ENCODE results near the gene TP53TG3E.
"Not testable (repeated sequence)": the region's sequence is repeated elsewhere in the genome, so short reads cannot be mapped to it uniquely, and the experiment has no call there.

The TP53TG3E gene, protein sequence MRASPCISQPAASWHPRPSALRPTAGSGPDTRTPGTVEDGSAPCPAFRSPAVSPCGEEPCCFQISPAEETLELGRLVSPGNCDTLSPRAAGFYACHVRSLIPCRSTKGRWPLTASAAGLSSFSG

DNA sequence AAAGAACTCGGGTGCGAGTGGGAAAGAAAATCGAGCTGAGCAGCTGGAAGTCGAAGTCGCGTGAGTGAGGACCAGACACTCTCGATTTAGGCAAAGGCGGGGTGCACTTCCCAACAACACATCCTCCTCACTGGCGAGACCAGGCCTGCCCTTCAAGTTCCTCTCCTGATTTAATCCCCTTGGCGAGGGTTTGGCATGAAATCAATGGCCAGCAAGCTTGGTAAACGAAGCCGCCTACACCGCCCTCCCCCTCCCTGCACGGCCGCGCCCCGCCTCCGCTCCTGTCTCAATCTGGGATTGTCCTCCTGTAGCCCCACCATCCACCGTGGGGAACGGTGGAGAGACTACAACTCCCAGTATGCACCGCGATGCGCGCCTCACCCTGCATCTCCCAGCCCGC, at the start of gene TP53TG3E:
TP53TG3E (plus strand) TSS at position 301 of the 400 bp plus-strand sequence; CDS start at position 369, 68 bp downstream.
- not testable (repeated sequence) for DNase-seq

DNA sequence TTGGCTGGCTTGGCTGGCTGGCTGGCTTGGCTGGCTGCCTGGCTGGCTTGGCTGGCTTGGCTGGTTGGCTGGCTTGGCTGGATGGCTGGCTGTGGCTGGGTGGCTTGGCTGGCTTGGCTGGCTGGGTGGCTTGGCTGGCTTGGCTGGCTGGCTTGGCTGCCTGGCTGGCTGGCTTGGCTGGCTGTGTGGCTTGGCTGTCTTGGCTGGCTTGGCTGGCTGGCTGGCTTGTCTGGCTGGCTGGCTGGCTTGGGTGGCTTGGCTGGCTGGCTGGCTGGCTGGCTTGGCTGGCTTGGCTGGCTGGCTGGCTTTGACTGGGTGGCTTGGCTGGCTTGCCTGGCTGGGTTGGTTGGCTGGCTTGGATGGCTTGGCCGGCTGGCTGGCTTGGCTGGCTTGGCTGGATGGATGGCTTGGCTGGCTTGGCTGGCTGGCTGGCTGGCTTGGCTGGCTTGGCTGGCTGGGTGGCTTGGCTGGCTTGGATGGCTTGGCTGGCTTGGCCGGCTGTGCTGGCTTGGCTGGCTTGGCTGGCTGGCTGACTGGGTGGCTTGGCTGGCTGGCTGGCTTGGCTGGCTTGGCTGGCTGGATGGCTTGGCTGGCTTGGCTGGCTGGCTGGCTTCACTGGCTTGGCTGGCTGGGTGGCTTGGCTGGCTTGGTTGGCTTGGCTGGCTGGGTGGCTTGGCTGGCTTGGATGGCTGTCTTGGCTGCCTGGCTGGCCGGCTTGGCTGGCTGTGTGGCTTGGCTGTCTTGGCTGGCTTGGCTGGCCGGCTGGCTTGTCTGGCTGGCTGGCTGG, 32.3 kb downstream of the TP53TG3E start:
- DNase-seq: not testable (repeated sequence)

DNA sequence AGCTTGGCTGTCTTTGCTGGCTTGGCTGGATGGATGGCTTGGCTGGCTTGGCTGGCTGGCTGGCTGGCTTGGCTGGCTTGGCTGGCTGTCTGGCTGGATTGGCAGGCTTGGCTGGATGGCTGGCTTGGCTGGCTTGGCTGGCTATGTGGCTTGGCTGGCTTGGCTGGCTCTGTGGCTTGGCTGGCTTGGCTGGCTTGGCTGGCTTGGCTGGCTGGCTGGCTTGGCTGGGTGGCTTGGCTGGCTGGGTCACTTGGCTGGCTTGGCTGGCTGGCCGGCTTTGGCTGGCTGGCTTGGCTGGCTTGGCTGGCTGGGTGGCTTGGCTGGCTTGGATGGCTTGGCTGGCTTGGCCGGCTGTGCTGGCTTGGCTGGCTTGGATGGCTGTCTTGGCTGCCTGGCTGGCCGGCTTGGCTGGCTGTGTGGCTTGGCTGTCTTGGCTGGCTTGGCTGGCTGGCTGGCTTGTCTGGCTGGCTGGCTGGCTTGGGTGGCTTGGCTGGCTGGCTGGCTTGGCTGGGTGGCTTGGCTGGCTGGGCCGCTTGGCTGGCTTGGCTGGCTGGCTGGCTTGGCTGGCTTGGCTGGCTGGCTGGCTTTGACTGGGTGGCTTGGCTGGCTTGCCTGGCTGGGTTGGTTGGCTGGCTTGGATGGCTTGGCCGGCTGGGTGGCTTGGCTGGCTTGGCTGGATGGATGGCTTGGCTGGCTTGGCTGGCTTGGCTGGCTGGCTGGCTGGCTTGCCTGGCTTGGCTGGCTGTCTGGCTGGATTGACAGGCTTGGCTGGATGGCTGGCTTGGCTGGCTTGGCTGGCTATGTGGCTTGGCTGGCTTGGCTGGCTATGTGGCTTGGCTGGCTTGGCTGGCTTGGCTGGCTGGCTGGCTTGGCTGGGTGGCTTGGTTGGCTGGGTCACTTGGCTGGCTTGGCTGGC, 33.8 kb downstream of the TP53TG3E start:
- not testable (repeated sequence) for DNase-seq

DNA sequence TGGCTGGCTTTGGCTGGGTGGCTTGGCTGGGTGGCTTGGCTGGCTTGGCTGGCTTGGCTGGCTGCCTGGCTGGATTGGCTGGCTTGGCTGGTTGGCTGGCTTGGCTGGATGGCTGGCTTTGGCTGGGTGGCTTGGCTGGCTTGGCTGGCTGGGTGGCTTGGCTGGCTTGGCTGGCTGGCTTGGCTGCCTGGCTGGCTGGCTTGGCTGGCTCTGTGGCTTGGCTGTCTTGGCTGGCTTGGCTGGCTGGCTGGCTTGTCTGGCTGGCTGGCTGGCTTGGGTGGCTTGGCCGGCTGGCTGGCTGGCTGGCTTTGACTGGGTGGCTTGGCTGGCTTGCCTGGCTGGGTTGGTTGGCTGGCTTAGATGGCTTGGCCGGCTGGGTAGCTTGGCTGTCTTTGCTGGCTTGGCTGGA, 34.4 kb downstream of the TP53TG3E start:
- DNase-seq: not testable (repeated sequence)

DNA sequence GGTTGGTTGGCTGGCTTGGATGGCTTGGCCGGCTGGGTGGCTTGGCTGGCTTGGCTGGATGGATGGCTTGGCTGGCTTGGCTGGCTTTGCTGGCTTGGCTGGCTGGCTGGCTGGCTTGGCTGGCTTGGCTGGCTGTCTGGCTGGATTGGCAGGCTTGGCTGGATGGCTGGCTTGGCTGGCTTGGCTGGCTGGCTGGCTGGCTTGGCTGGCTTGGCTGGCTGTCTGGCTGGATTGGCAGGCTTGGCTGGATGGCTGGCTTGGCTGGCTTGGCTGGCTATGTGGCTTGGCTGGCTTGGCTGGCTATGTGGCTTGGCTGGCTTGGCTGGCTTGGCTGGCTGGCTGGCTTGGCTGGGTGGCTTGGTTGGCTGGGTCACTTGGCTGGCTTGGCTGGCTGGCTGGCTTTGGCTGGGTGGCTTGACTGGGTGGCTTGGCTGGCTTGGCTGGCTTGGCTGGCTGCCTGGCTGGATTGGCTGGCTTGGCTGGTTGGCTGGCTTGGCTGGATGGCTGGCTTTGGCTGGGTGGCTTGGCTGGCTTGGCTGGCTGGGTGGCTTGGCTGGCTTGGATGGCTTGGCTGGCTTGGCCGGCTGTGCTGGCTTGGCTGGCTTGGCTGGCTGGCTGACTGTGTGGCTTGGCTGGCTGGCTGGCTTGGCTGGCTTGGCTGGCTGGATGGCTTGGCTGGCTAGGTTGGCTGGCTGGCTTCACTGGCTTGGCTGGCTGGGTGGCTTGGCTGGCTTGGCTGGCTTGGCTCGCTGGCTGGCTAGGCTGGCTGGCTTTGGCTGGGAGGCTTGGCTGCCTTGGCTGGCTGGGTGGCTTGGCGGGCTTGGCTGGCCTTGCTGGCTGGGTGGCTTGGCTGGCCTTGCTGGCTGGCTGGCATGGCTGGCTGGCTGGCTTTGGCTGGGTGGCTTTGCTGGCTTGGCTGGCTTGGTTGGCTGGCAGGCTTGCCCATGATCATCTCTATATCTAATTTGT, 35.3 kb downstream of the TP53TG3E start:
- not testable (repeated sequence) for DNase-seq
